HG02884 (cell line): ENCODE measurements around the gene FRRS1L.

ENCODE experiments used
- ATAC-seq: cut with Tn5 transposase; IDR thresholded peaks from one replicate; pipeline ENCODE4 v1.9.1; 2021; ENCODE audit warnings: mild to moderate bottlenecking, moderate library complexity; ENCODE audit not compliant: unreplicated experiment

The FRRS1L gene

DNA sequence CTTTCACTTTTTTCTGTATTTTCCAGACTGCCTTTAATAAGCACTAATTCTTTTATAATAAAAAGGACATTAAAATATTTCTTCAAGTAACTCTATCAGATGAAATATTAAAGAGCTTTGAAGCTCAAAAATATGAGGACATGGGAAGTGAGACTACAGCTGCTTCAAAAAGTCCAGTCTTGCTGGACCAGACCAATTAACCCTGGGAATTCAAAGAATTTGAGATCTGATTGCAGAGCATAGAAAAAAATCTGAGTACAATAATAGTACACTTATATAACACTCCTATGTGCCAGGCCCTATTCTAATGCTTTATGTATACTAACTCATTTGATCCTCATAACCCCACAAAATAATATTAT, 57.1 kb downstream of the FRRS1L start:
- no peak for ATAC-seq

DNA sequence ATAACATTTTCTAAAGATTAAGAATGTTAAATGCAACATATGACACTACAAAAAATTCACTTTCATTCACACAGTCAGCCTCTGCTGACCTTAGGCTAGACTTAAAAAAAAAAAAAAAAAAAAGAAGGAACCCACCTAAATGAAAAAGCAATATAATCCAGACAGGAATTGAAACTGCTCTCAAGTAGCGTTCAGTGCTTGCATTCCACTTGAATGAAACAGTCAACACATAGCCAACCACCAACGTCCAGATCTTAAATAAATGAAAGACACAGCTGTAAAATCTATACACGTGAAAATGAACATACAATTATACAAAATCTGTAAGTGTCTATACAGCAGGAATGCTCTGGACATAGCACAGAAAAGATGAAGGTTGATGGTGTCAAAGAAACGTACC, 58.7 kb downstream of the FRRS1L start:
- ATAC-seq, result no peak

DNA sequence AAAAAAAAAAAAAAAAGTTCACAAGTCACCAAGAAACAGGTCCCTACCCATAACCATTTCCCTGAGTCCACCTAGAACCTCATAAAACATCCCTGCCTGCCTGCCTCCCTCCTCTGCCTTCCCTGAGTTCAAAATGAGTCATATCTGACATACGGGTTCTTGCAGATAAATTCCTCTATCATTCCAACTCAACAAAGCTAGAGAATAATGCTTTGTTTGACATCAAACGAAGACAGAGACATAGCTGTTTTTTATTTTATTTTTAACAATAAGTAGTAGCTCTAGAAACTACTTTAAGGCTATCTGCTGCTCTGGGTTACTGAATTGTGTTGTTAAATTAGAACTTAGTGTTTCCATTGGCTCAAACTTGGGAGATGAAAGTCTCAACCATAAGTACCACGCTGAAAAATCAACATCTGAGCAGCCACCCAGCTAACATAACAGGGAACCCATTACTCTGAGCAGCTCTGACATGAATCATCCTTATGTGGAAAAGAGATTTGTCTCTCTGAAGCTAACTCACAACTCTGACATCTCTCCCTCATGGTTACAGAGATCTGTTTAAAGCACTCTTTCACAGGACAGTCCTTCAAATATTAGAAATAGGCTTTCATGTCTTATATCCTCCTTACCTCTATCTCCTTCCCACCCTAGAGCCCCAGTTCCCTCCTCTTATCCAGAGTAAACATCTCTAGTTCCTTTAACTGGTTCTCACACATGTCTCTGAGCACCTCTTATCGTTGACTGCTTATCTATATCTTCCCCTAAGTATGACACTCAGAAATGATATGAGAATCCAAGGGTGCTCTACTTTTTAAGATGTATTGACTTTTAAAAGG, 59.4 kb downstream of the FRRS1L start:
- no peak for ATAC-seq

DNA sequence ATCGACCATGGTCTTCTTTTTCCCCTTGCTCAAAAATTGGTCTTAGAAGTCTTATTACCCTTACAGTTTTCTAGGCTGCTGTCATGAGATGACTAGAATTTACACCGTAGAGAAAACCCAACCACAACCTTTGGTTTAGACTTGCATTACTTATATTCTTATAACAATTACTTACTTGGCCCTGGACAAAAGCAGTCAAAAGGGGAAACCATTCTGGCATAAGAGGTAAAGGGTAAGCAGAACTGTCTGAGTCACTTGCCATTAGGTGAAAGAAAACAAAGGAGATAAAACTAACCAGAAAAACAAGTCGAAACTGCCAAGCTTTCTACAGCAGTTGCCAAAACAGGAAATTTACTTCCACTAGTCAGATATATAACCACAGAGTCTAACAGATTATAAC, 65.2 kb downstream of the FRRS1L start:
- peak; percentile 86 for ATAC-seq

DNA sequence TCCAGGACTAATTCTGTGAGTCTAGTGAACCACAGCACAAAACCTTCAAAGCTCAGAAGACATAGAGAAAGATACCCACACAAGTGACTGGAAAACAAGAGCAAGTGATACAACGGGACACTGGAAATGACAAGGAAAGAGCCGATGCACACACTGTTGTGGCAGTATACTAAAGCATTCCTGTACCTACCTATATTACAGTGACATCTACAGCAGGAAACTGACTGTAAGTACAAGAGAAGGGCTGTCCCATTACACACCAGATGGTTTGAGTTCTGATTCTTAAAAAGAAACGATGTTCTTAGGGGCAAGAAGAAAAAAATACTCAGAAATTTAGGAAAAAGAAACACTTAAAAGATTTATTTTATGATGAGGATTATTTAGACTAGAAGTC, 65.8 kb downstream of the FRRS1L start:
- no peak for ATAC-seq

DNA sequence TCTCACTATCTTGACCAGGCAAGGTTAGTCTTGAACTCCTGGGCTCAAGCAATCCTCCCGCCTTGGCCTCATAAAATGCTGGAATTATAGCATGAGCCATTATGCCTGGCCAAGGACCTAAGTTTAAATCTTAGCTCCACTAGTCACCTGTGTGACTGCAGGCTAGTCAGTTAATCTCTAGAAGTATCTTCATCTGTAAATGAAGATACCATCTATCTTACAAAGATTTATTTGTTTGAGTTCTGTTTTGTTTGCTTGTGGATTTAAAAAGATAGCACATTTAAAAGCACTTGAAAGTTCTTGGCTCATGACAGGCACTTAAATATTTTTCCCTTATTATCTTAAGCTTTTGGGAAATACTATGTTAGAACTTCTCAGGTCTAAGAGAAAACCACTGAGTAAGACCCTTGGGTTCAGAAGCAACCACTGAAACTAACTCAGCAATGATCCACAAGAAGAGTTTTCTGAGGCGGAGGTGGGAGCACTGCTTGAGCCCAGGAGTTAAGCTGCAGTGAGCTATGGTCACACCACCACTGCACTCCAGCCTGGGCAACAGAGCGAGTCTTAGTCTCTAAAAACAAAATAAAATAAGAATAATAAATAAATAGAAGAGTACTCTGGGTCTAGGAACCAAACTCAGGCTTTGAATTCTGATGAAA, 66.4 kb downstream of the FRRS1L start:
- no peak for ATAC-seq

DNA sequence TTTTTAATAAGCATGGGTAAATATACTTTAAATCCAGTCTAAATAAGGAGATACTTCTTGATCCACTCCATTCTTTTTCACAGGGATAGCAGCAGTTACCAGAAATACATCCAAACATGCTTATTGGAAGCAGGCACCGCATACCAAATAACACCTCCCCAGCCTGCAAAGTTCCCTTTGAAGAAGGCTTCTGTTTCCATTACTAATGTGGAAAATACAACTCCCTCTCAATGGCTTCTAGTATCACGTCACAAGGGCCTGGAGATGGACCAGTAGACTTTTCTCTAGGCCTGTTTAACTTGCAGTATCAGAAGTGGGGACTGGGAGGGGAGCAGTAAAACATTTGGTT, 68.1 kb downstream of the FRRS1L start:
- no peak for ATAC-seq

DNA sequence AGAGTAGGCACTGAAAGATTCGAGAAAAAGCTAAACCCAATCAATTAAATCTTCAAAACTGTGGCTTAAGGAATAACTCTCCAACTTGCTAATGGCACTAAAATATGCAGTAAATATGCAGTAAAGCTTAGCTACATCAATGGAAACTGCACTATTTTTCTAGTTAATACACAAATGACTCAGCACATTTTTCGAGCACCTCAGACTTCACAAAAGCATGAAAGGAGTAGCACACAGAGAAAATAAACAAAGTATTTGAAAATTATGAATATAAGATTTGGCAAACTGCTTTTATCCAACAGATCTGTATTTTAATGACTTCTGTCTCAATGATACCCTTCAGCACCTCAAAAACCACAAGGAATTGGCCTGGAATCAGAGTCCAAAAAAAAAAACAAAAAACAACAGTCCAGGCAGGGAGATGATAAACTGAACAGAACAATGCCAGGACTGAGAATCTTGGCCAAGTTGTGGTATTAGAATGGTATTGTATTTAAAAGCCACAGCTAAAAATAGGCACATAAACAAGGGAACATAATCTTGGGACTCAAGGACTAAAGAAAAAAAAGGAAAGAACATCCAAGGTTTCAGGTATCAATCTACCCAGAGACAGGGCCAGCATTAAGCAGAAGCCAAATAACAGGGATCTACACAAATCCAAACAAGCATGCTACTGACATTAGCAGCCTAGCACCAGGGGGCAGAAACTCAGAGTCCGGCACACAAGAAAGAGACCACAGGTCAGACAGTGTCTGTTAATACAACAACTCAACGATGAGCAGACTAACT, 68.7 kb downstream of the FRRS1L start:
- ATAC-seq, result peak; percentile 38

DNA sequence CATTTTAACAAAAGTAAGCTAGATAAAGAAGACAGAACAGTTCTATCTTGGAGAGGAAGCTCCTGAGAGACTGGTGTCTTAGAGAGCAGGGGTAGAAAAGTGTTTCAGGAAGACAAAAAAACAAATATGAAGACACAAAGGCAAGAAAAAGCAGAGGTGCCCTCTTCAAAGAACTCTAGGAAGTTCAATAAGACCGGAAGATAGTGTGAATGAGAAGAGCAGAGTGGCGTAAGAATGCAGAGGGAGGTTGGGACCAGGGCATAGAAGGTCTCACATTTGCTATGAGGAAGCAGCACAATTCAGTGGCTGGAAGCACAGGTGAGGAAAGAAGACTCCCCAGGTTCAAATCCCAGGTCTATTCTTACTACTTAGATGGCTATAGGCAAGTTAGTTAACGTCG, 69.9 kb downstream of the FRRS1L start:
- no peak for ATAC-seq

DNA sequence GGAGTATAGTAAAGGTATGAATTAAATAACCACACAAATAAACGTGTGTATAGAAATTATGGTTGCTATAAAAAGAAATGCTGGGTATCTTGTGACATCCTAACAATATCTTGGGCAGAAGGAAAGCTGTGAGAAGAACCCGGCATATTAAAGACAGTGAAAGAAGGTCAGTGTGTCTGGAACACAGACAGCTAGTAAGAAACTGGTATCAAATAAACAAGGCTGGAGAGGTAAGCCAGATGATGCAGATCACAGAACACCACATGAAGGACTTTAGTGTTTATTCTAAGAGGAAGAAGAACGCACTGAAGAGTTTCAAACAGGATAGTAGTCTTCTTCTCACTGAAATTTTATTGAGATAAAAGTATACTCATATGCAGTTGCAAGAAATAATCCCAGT, 71.7 kb downstream of the FRRS1L start:
- ATAC-seq, result no peak

DNA sequence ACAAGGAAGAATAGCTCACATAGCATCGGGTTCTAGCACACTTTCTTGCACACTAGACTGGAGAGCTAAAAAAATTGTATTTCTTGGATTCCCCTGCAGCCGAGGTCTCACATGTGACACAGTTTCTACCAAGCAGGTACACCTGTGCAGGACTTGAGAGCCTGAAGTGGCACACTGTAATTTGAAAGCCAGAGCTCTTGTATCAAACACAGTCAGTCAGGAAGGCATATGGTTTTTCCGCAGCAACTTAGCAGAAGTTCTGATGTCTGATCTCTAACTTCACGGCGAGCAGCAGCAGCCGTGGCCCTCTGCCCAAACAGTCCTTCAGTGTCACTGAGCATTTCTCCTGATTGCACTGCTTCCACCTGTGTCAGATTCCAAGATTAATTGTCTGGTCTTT, 72.8 kb downstream of the FRRS1L start:
- ATAC-seq, result no peak

DNA sequence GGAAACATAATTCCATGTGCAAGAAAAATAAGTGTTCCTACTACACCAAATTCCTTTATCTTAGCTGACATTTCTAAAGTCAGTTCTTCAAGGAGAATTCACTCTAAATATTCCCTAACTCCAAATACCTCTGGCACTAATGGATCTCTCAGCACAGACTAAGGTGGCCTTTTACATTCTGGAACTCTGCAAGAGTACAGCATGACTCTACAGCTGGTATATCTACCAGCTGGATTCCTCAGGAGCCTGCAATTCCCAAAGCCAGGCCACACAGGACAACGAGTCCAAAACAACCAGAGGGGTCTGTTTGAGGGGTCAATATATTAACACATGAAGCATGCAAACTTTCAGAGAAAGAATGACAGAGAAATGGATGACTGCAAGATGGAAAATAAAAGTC, 74.5 kb downstream of the FRRS1L start:
- ATAC-seq, result no peak

DNA sequence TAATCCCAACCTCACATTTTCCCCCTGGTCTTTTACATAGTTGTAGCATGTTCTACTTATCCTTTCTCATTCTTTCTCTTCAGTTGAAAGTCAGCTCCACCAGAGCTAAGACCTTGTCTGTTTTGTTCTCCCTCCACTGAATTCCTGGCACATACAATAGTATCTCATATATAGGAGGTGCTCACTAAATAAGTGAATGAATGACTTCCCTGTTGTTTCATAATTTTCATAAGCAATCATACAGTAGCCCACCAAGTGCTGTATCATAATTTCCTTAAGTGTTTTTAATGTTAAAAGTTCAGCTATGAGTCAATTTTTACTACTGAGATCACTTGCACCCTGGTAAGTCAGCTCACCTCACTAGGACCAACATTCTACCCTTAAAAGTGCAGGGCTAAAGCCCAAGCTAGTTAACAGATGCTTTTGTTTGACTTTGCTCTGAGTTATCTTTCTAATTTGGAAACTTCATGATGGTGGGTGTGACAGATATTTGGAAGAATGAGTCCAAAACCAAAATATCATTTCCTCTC, 74.9 kb downstream of the FRRS1L start:
- ATAC-seq, result no peak

DNA sequence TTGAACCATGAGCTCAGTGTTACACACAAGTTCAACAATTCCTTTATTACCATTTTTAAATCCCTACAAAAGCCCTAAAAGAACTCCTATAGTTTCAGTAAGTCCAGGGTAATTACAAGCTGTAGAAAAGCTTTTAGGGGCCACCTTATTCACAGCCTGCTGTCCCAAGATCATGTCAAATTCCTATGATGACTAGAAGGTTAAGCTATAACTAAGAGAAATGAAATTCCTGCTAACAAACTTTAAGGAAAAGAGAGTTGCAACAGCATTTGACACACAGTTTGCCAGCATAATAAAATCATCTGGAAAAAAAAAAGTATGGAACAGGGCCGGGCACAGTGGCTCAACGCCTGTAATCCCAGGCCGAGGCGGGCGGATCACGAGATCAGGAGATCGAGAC, 78.8 kb downstream of the FRRS1L start:
- no peak for ATAC-seq

DNA sequence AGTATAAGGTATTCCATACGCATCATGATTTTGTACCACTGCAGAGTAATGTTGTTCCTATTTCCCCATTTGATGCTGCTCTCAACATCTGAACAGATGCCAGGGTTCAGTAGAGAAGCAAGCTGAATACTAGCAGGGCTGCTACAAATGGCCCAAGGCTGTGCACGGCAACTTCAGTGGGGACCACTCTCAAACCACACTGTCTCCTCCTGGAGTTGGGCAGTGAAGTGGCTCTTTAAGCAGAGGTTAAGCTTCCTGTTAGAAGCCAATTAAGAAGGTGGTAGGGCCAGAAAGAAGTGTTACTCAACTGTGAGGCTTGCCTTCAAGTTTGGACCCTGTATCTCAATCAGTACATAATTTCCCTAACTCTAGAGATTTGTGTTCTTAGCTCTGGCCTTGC, 79.3 kb downstream of the FRRS1L start:
- ATAC-seq, result no peak

DNA sequence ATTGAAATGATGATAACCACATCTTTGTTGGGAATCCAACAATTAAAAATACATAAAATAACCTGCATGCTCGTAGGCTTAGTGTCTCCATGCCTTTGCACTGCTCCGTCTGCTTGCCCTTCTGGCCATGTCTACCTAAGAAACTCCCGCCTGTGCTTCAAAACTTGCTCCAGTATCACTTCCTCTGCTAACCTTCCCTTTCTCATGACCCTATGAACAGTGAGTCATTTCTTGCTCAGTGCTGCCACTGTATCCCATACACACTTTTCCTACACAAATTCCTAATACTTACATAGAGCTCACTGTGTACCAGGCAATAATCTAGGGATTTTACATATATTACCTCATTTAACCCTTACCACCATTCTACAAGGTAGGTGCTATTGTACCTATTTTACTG, 80.8 kb downstream of the FRRS1L start:
- peak; percentile 96 for ATAC-seq

DNA sequence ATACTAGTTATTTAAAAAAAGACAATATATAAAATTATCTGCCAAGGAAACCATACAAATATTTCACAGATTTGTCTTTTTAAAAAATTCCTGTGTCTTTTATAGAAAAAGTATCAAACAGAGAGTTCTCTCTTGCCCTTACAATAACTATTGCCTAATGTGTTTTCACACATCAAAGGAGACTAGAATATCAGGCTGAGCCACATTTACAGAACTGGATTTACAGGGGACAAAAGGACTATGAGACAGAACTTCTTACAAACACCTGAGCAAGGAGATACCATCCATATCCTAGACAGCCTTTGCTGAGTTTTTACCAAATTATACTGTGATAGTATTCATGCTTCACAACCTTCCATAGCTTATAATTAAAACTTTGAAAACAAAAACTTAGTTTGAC, 81.5 kb downstream of the FRRS1L start:
- ATAC-seq, result no peak

DNA sequence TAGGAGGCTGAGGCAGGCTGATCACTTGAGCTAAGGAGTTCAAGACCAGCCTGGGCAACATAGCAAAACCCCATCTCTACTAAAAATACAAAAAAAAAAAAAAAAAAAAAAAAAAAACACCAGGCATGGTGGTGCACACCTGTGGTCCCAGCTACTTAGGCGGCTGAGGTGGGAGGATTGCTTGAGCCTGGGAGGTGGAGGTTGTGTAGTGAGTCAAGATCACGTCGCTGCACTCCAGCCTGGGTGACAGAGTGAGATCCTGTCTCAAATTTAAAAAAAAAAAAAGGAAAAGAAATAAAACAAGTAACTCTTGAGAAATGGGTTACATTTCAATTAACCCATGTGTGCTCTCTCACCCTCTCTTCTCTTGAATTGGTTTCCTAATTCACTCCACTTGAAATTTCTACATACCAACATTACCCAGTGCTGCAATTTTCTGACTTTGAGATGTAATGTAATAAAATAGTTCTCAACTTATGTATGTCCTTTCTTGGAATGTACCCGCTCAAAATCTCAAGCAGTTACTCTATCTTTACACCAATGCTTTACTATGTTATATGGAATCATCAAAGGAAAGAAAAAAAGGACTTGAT, 83.1 kb downstream of the FRRS1L start:
- ATAC-seq, result no peak

DNA sequence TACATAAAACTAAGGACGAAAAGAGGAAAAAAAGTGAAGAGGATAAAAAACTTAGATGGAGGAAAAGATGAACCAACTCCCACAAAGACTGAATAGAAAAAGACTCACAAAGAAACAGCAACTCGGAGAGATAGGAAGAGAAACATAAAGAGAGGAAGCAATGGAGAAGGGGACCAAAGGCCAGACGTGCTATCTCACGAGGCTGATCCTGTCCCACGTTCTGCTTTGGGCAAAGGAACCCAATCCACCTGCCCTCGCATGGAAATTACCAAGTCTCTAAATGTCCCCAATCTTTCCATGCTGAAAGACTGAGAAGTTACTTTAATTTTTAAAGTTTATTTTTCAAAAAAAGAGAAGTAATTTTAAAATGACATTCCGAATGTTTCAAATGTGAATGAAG, 83.9 kb downstream of the FRRS1L start:
- no peak for ATAC-seq

DNA sequence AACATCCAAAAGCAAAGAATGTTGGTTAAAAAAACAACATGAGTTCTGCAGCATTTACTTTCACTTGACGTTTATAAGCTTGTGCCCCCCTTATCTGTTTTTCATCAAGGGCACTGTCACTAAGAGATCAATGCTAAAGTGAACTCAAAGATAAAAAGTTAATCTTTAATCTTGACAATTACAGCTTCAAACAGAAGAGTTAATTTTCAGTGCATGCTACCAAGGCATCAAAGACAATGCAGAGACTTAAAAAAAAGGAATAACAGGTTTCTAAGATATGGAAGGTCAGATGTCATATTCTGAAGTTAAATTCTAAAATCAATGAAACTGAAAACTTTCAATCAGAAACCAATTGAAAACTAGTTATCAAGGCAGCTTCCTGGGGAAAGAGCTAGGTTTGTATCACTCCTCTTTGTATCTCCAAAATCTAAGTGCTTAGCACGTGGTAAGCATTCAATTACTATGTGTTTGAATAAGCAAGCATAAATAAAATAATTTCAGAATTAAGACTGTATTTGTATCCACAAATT, 84.9 kb downstream of the FRRS1L start:
- no peak for ATAC-seq
